ENCODE measurements around the gene SLC5A12.

SLC5A12 gene

DNA sequence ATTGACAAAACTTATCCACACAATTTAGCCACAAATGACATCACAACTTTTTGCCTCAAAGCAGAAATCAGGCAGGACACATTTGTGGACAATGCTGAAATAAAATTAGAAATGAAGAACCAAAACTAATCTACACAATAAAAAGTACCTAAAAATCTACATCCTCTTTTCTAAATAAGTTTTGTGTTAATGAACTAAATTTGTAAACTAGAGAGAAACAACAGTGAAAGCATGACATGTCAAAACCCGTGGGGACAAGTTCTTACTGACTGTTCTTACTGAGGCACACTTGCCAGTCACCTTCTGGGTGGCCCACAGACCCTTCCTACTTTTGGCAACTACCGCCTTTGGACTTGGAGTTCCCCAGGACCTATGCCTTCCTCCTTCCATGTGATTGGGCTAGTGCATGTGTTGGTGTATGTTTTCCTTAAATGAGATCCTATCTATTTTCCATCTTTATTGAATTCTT lies 89.1 kb downstream of the SLC5A12 start:
- H3K36me3 Mint-ChIP-seq = no peaks in the 10 kb centered on the region
- H3K4me1 Mint-ChIP-seq = no peaks in the 10 kb centered on the region
- H3K27ac Mint-ChIP-seq = no peak overlapping the region
- H3K27me3 Mint-ChIP-seq = no peaks in the 10 kb centered on the region
- H3K4me3 Mint-ChIP-seq = no peak overlapping the region
- H3K9me3 Mint-ChIP-seq = peaks cover 4% of the 10 kb centered on the region

DNA sequence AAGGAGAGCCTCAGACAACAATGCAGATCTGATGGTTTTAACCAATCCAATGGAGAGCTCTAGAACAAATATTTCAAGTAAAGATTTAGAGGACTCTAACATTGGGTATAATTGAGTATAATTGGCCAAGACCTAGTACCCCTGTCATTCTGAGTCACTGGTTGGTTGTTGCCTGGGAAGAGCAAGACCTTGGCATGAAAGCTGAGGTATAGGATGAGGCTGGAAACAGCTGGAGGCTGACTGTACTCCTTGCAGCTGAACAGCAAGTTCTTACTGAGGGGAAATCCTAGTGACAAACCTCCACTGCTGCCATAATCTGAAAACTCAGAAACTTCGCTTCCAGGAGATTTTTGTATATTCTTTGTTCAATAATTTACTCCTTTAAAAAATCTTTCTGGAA lies 95.5 kb downstream of the SLC5A12 start:
- no peak overlapping the region for H3K4me3 Mint-ChIP-seq
- H3K27me3 Mint-ChIP-seq = no peaks in the 10 kb centered on the region
- no peak overlapping the region for H3K27ac Mint-ChIP-seq
- H3K36me3 Mint-ChIP-seq = no peaks in the 10 kb centered on the region
- peaks cover 1% of the 10 kb centered on the region for H3K9me3 Mint-ChIP-seq
- no peaks in the 10 kb centered on the region for H3K4me1 Mint-ChIP-seq

DNA sequence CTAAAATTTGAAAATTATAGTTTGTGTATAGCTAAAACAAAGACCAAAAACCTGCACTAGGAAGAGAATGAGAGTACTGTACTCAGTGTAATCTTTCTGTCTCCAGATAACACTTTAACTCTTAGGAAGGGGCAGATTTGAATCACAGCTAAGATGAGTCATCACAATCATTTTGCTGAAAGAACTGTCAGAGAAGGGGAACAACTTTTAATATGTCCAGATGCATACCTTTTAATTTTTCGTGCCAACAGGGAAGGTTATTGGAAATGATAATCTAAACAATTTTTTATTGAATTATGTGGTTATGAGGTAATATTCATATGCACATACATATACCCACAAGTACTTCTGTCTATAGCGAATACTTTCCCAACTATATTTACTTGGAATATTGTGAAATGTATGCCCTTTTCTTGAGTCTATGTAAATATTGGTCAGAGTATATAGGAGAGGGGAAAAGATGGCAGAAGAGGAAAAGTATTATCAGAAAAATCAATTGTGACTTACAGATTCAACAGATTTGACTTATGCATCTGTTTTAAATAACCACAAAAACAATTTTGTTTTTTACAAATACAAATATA lies 98.7 kb downstream of the SLC5A12 start:
- Mint-ChIP-seq H3K4me1 (no peaks in the 10 kb centered on the region), H3K4me3 (no peak overlapping the region), H3K27ac (no peak overlapping the region), H3K27me3 (no peaks in the 10 kb centered on the region), H3K36me3 (no peaks in the 10 kb centered on the region), H3K9me3 (no peaks in the 10 kb centered on the region)

DNA sequence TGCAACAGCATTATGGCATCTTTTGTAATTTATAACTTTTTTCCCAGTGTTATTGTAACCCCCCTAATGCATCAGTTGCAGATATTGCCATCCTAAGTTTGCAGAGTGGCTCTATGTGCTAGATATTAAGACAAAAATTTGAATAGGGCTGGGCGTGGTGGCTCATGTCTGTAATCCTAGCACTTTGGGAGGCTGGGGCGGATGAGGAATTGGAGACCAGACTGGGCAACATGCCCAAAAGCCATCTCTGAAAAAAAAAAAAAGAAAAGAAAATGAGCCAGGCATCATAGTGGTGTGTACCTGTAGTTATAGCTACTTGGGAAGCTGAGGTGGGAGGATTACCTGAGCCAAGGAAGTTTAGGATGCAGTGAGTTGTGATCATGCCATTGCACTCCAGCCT lies 99.7 kb downstream of the SLC5A12 start:
- Mint-ChIP-seq H3K4me1 (no peaks in the 10 kb centered on the region), H3K9me3 (no peaks in the 10 kb centered on the region), H3K27me3 (no peaks in the 10 kb centered on the region), H3K4me3 (no peak overlapping the region), H3K27ac (no peak overlapping the region), H3K36me3 (no peaks in the 10 kb centered on the region)

DNA sequence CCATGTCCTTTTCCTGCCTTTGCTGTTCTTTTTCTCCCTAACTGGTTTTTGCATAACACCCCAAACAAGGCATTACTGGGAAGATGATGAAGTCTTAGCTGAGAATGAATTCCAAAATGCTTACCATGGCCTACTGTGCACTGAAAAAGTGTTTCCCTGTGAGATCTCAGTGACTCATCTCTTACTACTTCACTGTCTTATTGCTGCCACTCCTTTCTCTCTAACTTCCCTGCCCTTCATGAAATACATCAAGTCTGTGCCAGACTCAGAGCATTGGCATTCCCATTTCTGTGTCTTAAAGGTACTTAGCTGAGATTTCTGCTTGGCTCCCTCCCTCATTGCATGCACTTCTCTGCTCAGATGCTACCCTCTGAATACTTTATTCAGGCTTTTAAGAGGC lies 100.7 kb downstream of the SLC5A12 start:
- no peak overlapping the region for H3K27ac Mint-ChIP-seq
- H3K9me3 Mint-ChIP-seq = no peaks in the 10 kb centered on the region
- no peaks in the 10 kb centered on the region for H3K27me3 Mint-ChIP-seq
- no peak overlapping the region for H3K4me3 Mint-ChIP-seq
- H3K36me3 Mint-ChIP-seq = no peaks in the 10 kb centered on the region
- H3K4me1 Mint-ChIP-seq = no peaks in the 10 kb centered on the region

DNA sequence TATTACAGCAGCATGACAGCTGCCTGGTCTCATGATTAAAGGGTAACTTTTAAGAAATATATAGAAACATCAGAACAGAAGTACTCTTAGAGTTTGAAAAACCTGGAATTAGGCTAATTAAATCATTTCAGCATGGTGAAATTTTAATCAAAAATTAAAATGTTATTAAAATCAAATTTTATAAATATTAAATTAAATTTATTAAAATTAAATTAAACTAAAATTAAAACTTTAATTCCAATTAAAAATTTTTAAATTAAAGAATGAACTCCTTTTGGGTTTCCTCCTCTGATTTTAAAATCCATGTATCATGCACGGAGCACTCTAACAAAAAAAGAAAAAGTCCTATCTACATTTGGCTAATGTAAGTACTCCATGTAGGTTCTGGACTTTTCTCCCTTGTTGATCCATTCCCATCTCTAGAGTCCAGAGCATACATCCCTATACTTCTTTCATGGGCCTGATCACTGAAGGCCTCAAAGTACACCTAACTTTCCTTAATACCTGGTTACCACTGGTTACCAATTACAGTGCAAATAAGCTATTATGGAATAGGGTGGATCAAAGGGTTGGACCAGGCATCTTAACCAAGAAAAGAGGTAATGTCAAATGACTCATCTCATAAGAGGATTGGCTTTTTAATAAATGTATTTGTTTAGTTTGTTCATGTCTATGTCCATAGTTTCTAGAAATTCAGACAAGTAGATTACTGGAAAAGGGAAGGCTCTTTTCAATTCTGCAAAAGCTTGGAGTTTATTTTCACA lies 101.4 kb downstream of the SLC5A12 start:
- H3K27ac Mint-ChIP-seq = no peak overlapping the region
- no peak overlapping the region for H3K4me3 Mint-ChIP-seq
- H3K4me1 Mint-ChIP-seq = no peaks in the 10 kb centered on the region
- H3K36me3 Mint-ChIP-seq = no peaks in the 10 kb centered on the region
- no peaks in the 10 kb centered on the region for H3K27me3 Mint-ChIP-seq
- no peaks in the 10 kb centered on the region for H3K9me3 Mint-ChIP-seq

DNA sequence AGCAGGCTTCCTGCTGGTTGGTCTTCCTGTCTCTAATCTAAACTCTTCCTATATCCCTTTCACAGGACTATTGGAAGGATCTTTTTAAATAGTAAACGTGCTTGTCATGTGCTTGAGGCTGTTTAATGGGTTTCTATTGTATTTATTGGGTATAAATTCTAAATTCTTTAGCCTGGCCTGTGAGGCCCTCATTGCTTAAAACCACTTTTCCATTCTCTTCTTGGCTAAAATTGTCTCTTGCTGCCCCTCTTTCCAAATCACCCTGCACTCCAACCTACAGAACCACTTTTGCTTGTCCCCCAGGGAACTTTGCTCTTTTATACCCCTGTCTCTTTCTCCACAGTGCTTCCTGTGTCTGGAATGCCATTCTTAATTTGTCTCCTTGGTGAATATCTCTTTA lies 103.4 kb downstream of the SLC5A12 start:
- H3K4me1 Mint-ChIP-seq = no peaks in the 10 kb centered on the region
- H3K9me3 Mint-ChIP-seq = peaks cover 2% of the 10 kb centered on the region
- no peaks in the 10 kb centered on the region for H3K27me3 Mint-ChIP-seq
- H3K4me3 Mint-ChIP-seq = no peak overlapping the region
- H3K27ac Mint-ChIP-seq = no peak overlapping the region
- H3K36me3 Mint-ChIP-seq = no peaks in the 10 kb centered on the region

Data from activated naive CD4-positive, alpha-beta T cell treated with anti-CD3 and anti-CD28 coated beads, Interleukin-2, amount 50 U/mL, for 24 hours (primary cell).